GM12874 (cell line): Measurements from ENCODE around the gene FBXO46.

ENCODE experiments used
- CTCF ChIP-seq: IDR thresholded peaks from 2 replicates; pipeline ENCODE4 v1.5.1; 2011; ENCODE audit warnings: low read depth, mild to moderate bottlenecking, control low read depth, low read length, moderate library complexity; ENCODE audit not compliant: insufficient read depth

Gene FBXO46

GRCh38 chr19:45701676-45702075, 29.0 kb downstream of the FBXO46 start:
- TF ChIP-seq CTCF = no peak

GRCh38 chr19:45693106-45693788, 37.4 kb downstream of the FBXO46 start:
- TF ChIP-seq CTCF = peak; percentile 94

GRCh38 chr19:45692187-45693105, 38.2 kb downstream of the FBXO46 start, which contains the start of gene QPCTL:
Gene QPCTL (plus strand): TSS chr19:45692666. CDS start chr19:45692704, 38 bp downstream.
- TF ChIP-seq CTCF = no peak

- TF ChIP-seq CTCF = no peak
These were observed 39.0 kb downstream of the FBXO46 start, which contains the start of gene SNRPD2 for GRCh38 chr19:45691516-45692186. Gene SNRPD2 (minus strand): TSS chr19:45691953. CDS start chr19:45691888, 65 bp downstream.

- TF ChIP-seq CTCF = no peak
These were observed 43.1 kb downstream of the FBXO46 start for GRCh38 chr19:45687599-45687998.

- TF ChIP-seq CTCF = no peak
These were observed 47.8 kb downstream of the FBXO46 start for GRCh38 chr19:45682908-45683307.

- TF ChIP-seq CTCF = no peak
These were observed 48.6 kb downstream of the FBXO46 start for GRCh38 chr19:45682117-45682516.
